ENCODE data around the gene PRKAR2B. TPM values are rescaled to one million over a fixed set of nuclear protein-coding genes. Genes with fewer than 3 reads are reported as not detected.

The PRKAR2B gene
- total RNA-seq, 1 experiment from 2014 or later, result 15.1 TPM

DNA sequence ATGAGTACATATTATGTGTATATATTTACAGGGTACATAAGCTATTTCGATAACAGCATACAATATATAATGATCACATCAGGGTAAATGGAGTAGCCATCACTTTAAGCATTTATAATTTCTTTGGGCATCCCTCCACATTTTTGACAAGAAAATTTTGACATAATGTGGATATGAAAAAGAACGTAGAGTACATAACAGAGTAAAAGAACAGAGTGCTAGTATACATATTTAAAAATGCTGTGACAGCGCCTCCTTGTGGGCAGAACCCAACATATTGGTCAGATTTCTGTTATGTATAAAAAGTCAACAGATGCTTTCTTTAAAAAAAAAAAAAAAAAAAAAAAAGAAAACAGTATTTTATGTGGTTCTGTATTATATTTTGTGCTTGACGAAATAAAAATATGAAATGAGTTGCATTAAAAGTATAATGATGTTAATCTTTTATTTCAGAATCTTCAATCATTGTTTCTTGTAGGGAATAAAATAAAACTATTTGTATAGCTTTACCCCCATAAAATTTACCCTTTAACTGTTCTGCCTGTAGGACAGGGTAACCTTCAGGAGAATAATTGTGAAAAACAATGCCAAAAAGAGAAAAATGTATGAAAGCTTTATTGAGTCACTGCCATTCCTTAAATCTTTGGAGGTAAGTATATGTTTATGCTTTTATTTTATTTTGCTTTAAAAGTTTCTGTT lies 106.0 kb downstream of the PRKAR2B start:
- no peaks in the 10 kb centered on the region for H4K20me1 ChIP-seq (ENCODE audit: insufficient read depth)
- no peak overlapping the region for H3K27ac ChIP-seq (ENCODE audit: low read depth, low read length)
- ATAC-seq (peak; percentile 53), DNase-seq (ENCODE audit: low read depth, low spot score) (peak; percentile 51)
- H3K4me2 ChIP-seq (ENCODE audit: low read length), result no peak overlapping the region
- intact Hi-C loops (cut with micrococcal nuclease), result loop anchor here (1.0 to 5.0 kb wide), 2 partner anchors 357 to 973 kb away; no protein-coding TSS in a partner anchor
- H3K79me2 ChIP-seq (ENCODE audit: insufficient read depth, low read length), result no peaks in the 10 kb centered on the region
- BruUV-seq (replicated peaks), result no TSS peak
- ChIA-PET CTCF (interaction anchor here (0.7 to 6.8 kb wide), 19 partner anchors 9 to 974 kb away, joined by 3 to 124 read pairs (median 3); partner anchors contain the start of gene HBP1), RAD21 (ENCODE audit: low non-redundant PET in 1 of 2, low total read pairs in 2 of 2, uncharacterized antibody in 2 of 2, unreplicated experiment in 2 of 2) (interaction anchor here (0.7 to 1.5 kb wide), 2 partner anchors 204 kb away, joined by 4 to 12 read pairs; no protein-coding TSS in a partner anchor), POLR2A (interaction anchor here (1.0 to 1.4 kb wide), 2 partner anchors 16 to 18 kb away, joined by 3 to 5 read pairs; partner anchors contain the start of gene HBP1)
- H2AFZ ChIP-seq (ENCODE audit: low read depth, low read length, poor library complexity, severe bottlenecking), result no peak overlapping the region
- TF ChIP-seq ZNF274 (IDR thresholded peaks at IDR 0.05; ENCODE audit: low read depth, low read length) (no peak), RAD21 (IDR thresholded peaks at IDR 0.05; ENCODE audit: low read depth) (peak; percentile 75)
- TF ChIP-seq, protein P1, sequence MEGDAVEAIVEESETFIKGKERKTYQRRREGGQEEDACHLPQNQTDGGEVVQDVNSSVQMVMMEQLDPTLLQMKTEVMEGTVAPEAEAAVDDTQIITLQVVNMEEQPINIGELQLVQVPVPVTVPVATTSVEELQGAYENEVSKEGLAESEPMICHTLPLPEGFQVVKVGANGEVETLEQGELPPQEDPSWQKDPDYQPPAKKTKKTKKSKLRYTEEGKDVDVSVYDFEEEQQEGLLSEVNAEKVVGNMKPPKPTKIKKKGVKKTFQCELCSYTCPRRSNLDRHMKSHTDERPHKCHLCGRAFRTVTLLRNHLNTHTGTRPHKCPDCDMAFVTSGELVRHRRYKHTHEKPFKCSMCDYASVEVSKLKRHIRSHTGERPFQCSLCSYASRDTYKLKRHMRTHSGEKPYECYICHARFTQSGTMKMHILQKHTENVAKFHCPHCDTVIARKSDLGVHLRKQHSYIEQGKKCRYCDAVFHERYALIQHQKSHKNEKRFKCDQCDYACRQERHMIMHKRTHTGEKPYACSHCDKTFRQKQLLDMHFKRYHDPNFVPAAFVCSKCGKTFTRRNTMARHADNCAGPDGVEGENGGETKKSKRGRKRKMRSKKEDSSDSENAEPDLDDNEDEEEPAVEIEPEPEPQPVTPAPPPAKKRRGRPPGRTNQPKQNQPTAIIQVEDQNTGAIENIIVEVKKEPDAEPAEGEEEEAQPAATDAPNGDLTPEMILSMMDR (IDR thresholded peaks at IDR 0.05 in 2 of 3, conservative IDR thresholded peaks at IDR 0.05 in 1 of 3; ENCODE audit: borderline replicate concordance in 1 of 3, insufficient read depth in 1 of 3, low read depth in 2 of 3, low read length in 2 of 3), result peak; percentile 51 to 77 (median 75); a peak in 5 of 6 replicates
- H3K9me3 ChIP-seq (ENCODE audit: control insufficient read depth in 1 of 2, insufficient read depth in 1 of 2, low read depth in 1 of 2, low read length in 2 of 2), result no peaks in the 10 kb centered on the region
- H3K36me3 ChIP-seq (ENCODE audit: control insufficient read depth in 1 of 2, insufficient read depth in 2 of 2, low read length in 2 of 2), result no peaks in the 10 kb centered on the region
- no peaks in the 10 kb centered on the region for H3K27me3 ChIP-seq (ENCODE audit: insufficient read depth, low read length)
- no peak overlapping the region for H3K9ac ChIP-seq (ENCODE audit: low read length)
- peaks cover 2 to 17% of the 10 kb centered on the region in 2 experiments; a peak in 3 of 4 replicates for H3K4me1 ChIP-seq (ENCODE audit: control insufficient read depth in 1 of 2, insufficient read depth in 2 of 2, low read length in 2 of 2)
- H3K9me2 ChIP-seq (ENCODE audit: insufficient read depth), result no peaks in the 10 kb centered on the region
- no peak overlapping the region for H3K4me3 ChIP-seq (replicated peaks in 1 of 2; ENCODE audit: low read depth in 1 of 2, low read length in 2 of 2)

DNA sequence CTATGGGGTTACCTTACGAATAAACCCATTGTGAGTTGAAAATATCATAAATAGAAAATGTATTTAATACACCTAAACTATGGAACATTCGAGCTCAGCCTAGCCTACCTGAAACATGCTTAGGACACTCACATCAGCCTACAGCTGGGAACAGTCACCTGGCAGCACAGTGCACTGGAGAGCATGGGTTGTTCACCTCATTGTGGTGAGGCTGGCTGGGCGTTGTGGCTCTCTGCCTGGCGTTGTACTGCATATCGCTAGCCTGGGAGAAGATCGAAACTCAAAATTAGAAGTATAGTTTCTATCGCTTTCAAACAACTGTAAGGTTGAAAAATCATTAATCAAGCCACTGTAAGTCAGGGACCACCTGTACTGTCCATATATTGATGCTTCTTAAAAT lies 107.0 kb downstream of the PRKAR2B start:
- Histone ChIP-seq H3K27me3 (ENCODE audit: insufficient read depth, low read length) (no peaks in the 10 kb centered on the region), H3K4me2 (ENCODE audit: low read length) (no peak overlapping the region), H3K36me3 (ENCODE audit: control insufficient read depth in 1 of 2, insufficient read depth in 2 of 2, low read length in 2 of 2) (no peaks in the 10 kb centered on the region), H3K4me1 (ENCODE audit: control insufficient read depth in 1 of 2, insufficient read depth in 2 of 2, low read length in 2 of 2) (peaks cover 2 to 17% of the 10 kb centered on the region in 2 experiments; a peak in 3 of 4 replicates), H4K20me1 (ENCODE audit: insufficient read depth) (no peaks in the 10 kb centered on the region), H3K27ac (ENCODE audit: low read depth, low read length) (no peak overlapping the region), H2AFZ (ENCODE audit: low read depth, low read length, poor library complexity, severe bottlenecking) (no peak overlapping the region), H3K9me2 (ENCODE audit: insufficient read depth) (no peaks in the 10 kb centered on the region), H3K9ac (ENCODE audit: low read length) (no peak overlapping the region), H3K9me3 (ENCODE audit: control insufficient read depth in 1 of 2, insufficient read depth in 1 of 2, low read depth in 1 of 2, low read length in 2 of 2) (no peaks in the 10 kb centered on the region), H3K4me3 (replicated peaks in 1 of 2; ENCODE audit: low read depth in 1 of 2, low read length in 2 of 2) (no peak overlapping the region), H3K79me2 (ENCODE audit: insufficient read depth, low read length) (no peaks in the 10 kb centered on the region)
- no peak for DNase-seq (ENCODE audit: low read depth, low spot score)
- intact Hi-C loops (cut with micrococcal nuclease), result loop anchor here (5.0 kb wide), 1 partner anchor 974 kb away; no protein-coding TSS in a partner anchor
- TF ChIP-seq JUND (IDR thresholded peaks at IDR 0.05) (no peak), EZH2 (IDR thresholded peaks at IDR 0.05) (no peak), POLR2A (IDR thresholded peaks at IDR 0.05; ENCODE audit: borderline replicate concordance, extremely low read depth, insufficient read depth, insufficient read length) (no peak)
- ChIA-PET RAD21 (ENCODE audit: low non-redundant PET in 1 of 2, low total read pairs in 2 of 2, uncharacterized antibody in 2 of 2, unreplicated experiment in 2 of 2) (no interaction called here), CTCF (interaction anchor here (1.5 to 6.8 kb wide), 2 partner anchors 16 to 204 kb away, joined by 7 to 124 read pairs; partner anchors contain the start of gene HBP1), POLR2A (no interaction called here)
- BruUV-seq (replicated peaks), result no TSS peak
- ATAC-seq, result no peak
